Endothelial cell of umbilical vein (primary cell): ENCODE results near the gene HUNK. TPM values are rescaled to one million over a fixed set of nuclear protein-coding genes. Genes with fewer than 3 reads are reported as not detected.

Experiments used
- BruUV-seq: library from RNA; stranded (reverse); fragments of 400-500 nt; replicated peaks from 2 replicates; lab custom pipeline; 2021; lab: Mats Ljungman, UMichigan
- CTCF ChIA-PET: fragments of 300-600, 350-600 bp; sonication (Branson Sonifier 250); formaldehyde crosslinking; loops from one replicate; lab custom pipeline; 2021; ENCODE audit warnings: antibody characterized with exemption, inconsistent platforms; lab: Charles Lee
- POLR2A ChIA-PET: fragments of 300-600, 350-600 bp; sonication (Branson Sonifier 250); formaldehyde crosslinking; loops from one replicate; lab custom pipeline; 2021; ENCODE audit warnings: antibody characterized with exemption, inconsistent platforms; lab: Charles Lee
- DNase-seq: peaks from one replicate; pipeline ENCODE4 v3.0.0-alpha.2; 2011; ENCODE audit warnings: low read depth, low spot score
- FAIRE-seq: peaks from 2 replicates; lab custom pipeline; 2011; peaks lifted over from hg19 to GRCh38; lab: Jason Lieb, UNC
- H2AFZ ChIP-seq: 2 replicates; pipeline ENCODE4 v1.6.0; 2012; ENCODE audit warnings: low read depth, low read length, control low read depth, inconsistent platforms
- H3K27ac ChIP-seq: 2 replicates; pipeline ENCODE4 v1.5.1; 2011; ENCODE audit warnings: low read depth, mild to moderate bottlenecking, control low read depth, low read length, moderate library complexity; ENCODE audit not compliant: insufficient read depth
- H3K27me3 ChIP-seq, 2 experiments: 2 replicates each; pipeline versions ENCODE4 v1.6.0 to v1.6.1; 2011; ENCODE audit warnings: low read length in 2 of 2, mixed read lengths in 1 of 2; ENCODE audit not compliant: control insufficient read depth in 2 of 2, insufficient read depth in 2 of 2
- H3K36me3 ChIP-seq, 2 experiments: 2 replicates in 1 of 2; 3 replicates in 1 of 2; pipeline ENCODE4 v1.5.1; 2011; ENCODE audit warnings: low read length in 2 of 2, mild to moderate bottlenecking in 1 of 2, moderate library complexity in 1 of 2; ENCODE audit not compliant: control insufficient read depth in 2 of 2, insufficient read depth in 2 of 2; ENCODE audit errors: extremely low read depth in 1 of 2
- H3K4me1 ChIP-seq: 3 replicates; pipeline ENCODE4 v1.5.1; 2011; ENCODE audit warnings: mild to moderate bottlenecking, low read length; ENCODE audit not compliant: control insufficient read depth, insufficient read depth; ENCODE audit errors: extremely low read depth
- H3K4me2 ChIP-seq: 2 replicates; pipeline ENCODE4 v1.6.1; 2011; ENCODE audit warnings: low read length, control low read depth, mixed read lengths; ENCODE audit not compliant: insufficient read depth
- H3K4me3 ChIP-seq, 3 experiments: fragments of 200-600 bp in 1 of 3; sonication (generic), shearing (Covaris generic) in 1 of 3; replicated peaks in 1 of 3; 2 replicates each; pipeline ENCODE4 v1.5.1; 2011 to 2016; ENCODE audit warnings: control low read depth in 3 of 3, low read length in 3 of 3, mild to moderate bottlenecking in 2 of 3, inconsistent platforms in 1 of 3, low read depth in 1 of 3, moderate library complexity in 1 of 3; ENCODE audit not compliant: insufficient read depth in 1 of 3
- H3K79me2 ChIP-seq: 2 replicates; pipeline ENCODE4 v1.6.0; 2012; ENCODE audit warnings: low read length, inconsistent platforms; ENCODE audit not compliant: control insufficient read depth, insufficient read depth
- H3K9ac ChIP-seq: replicated peaks from 2 replicates; pipeline ENCODE3; 2011; ENCODE audit warnings: low read length, control low read depth; ENCODE audit not compliant: insufficient read depth; ENCODE audit errors: extremely low read depth
- H3K9me1 ChIP-seq: replicated peaks from 3 replicates; pipeline ENCODE4 v1.6.0; 2011; ENCODE audit warnings: mild to moderate bottlenecking, low read length; ENCODE audit not compliant: control insufficient read depth, insufficient read depth; ENCODE audit errors: extremely low read depth
- H3K9me3 ChIP-seq: replicated peaks from 2 replicates; pipeline ENCODE4 v1.5.1; 2012; ENCODE audit warnings: low read length, inconsistent platforms; ENCODE audit not compliant: control insufficient read depth, insufficient read depth
- H4K20me1 ChIP-seq: replicated peaks from 2 replicates; pipeline ENCODE3; 2011; ENCODE audit warnings: mild to moderate bottlenecking, low read length; ENCODE audit not compliant: control insufficient read depth, insufficient read depth; ENCODE audit errors: extremely low read depth
- CTCF ChIP-seq, 2 donors: IDR thresholded peaks; 1 replicate in 1 of 2; 2 replicates in 1 of 2; pipeline ENCODE4 v1.5.1; 2011; ENCODE audit warnings: low read length in 2 of 2, mild to moderate bottlenecking in 2 of 2, moderate library complexity in 2 of 2, control low read depth in 1 of 2, inconsistent platforms in 1 of 2, low read depth in 1 of 2; ENCODE audit not compliant: insufficient read depth in 1 of 2; ENCODE audit errors: extremely low read depth in 1 of 2
- EZH2 ChIP-seq: IDR thresholded peaks from 2 replicates; pipeline ENCODE4 v1.6.1; 2012; ENCODE audit warnings: borderline replicate concordance, low read depth, mild to moderate bottlenecking, moderate library complexity, low read length, inconsistent platforms; ENCODE audit not compliant: severe bottlenecking
- FOS ChIP-seq: IDR thresholded peaks from 2 replicates; pipeline ENCODE4 v1.6.1; 2011; ENCODE audit warnings: mild to moderate bottlenecking, low read length, moderate library complexity, borderline replicate concordance; ENCODE audit not compliant: insufficient read depth
- GATA2 ChIP-seq: IDR thresholded peaks from 2 replicates; pipeline ENCODE4 v1.7.0; 2011; ENCODE audit warnings: low read depth, mild to moderate bottlenecking, moderate library complexity, mixed read lengths, low read length; ENCODE audit not compliant: insufficient read length, insufficient read depth
- JUN ChIP-seq: IDR thresholded peaks from 2 replicates; pipeline ENCODE4 v1.6.1; 2011; ENCODE audit warnings: borderline replicate concordance, low read depth; ENCODE audit not compliant: insufficient read length, insufficient read depth
- MAX ChIP-seq: IDR thresholded peaks from 2 replicates; pipeline ENCODE4 v1.6.1; 2011; ENCODE audit not compliant: insufficient read depth, insufficient read length
- MYC ChIP-seq: IDR thresholded peaks from one replicate; pipeline ENCODE4 v1.6.1; 2011; ENCODE audit warnings: mild to moderate bottlenecking, low read depth, low read length
- POLR2A ChIP-seq: IDR thresholded peaks from 2 replicates; pipeline ENCODE4 v1.6.1; 2012; ENCODE audit warnings: low read depth, mild to moderate bottlenecking, control low read depth, low read length
- POLR2AphosphoS5 ChIP-seq: IDR thresholded peaks from 2 replicates; pipeline ENCODE4 v1.6.1; 2012; ENCODE audit warnings: low read depth, mild to moderate bottlenecking, control low read depth, low read length, moderate library complexity; ENCODE audit not compliant: insufficient read depth
- dilution Hi-C: fragments of 300-500 bp; cut with MboI; formaldehyde crosslinking; loops from one replicate; pipeline ENCODE4 v1.15.0; 2019; ENCODE audit warnings: low sequenced_read_pairs; ENCODE audit not compliant: extremely low pct_ligation_motif_present
- intact Hi-C: fragments of 100-400 bp; cut with micrococcal nuclease; formaldehyde crosslinking; loops from one replicate; pipeline ENCODE4 v1.10.0; 2022
- polyA plus RNA-seq, 4 experiments: library from polyadenylated mRNA; depleted of rRNA in 3 of 4; stranded (reverse) in 3 of 4; unstranded in 1 of 4; fragments of >200 nt; gene quantifications; 2 replicates each; pipeline versions ENCODE4 v1.2.1 to v1.2.3, GENCODE V29; 2011 to 2012; ENCODE audit warnings: missing spikeins in 1 of 4
- total RNA-seq: library from RNA; stranded (reverse); gene quantifications from 2 replicates; pipeline ENCODE4 v1.2.3, GENCODE V29; 2021

The HUNK gene
- total and polyA plus RNA-seq, 2 donors (not counting 3 experiments of a cell fraction or from before 2014, with no cell fraction given): not detected

- Histone ChIP-seq H3K9me3 (no peaks in the 10 kb centered on the region), H3K27ac (no peak overlapping the region), H3K79me2 (no peaks in the 10 kb centered on the region), H4K20me1 (no peaks in the 10 kb centered on the region), H3K36me3 (no peaks in the 10 kb centered on the region), H3K9ac (no peak overlapping the region), H2AFZ (no peak overlapping the region), H3K4me2 (no peak overlapping the region), H3K4me1 (no peaks in the 10 kb centered on the region), H3K9me1 (no peaks in the 10 kb centered on the region), H3K27me3 (no peaks in the 10 kb centered on the region), H3K4me3 (no peak overlapping the region)
- dilution Hi-C loops: no loop called here
- DNase-seq (no peak), FAIRE-seq (no peak)
- intact Hi-C loops: no loop called here
- ChIA-PET POLR2A (no interaction called here), CTCF (no interaction called here)
- TF ChIP-seq FOS: no peak
- TF ChIP-seq EZH2: no peak
- TF ChIP-seq CTCF (IDR thresholded peaks at IDR 0.05; ENCODE audit: extremely low read depth in 1 of 2, insufficient read depth in 1 of 2, low read depth in 1 of 2, low read length in 2 of 2): no peak
- TF ChIP-seq MYC: no peak
- no TSS peak for BruUV-seq
Measured at GRCh38 chr21:31845151-31845729, 27.6 kb upstream of the HUNK start.

GRCh38 chr21:31846690-31847089, 26.1 kb upstream of the HUNK start:
- CTCF ChIA-PET: no interaction called here
- DNase-seq: no peak
- no TSS peak for BruUV-seq
- H3K4me3 ChIP-seq: no peak overlapping the region
- dilution Hi-C loops (no loop called here), intact Hi-C loops (no loop called here)
- no peak overlapping the region for H3K4me2 ChIP-seq
- H3K79me2 ChIP-seq: no peaks in the 10 kb centered on the region
- FAIRE-seq: no peak
- no peaks in the 10 kb centered on the region for H4K20me1 ChIP-seq
- POLR2A ChIA-PET: no interaction called here
- no peaks in the 10 kb centered on the region for H3K27me3 ChIP-seq
- H2AFZ ChIP-seq: no peak overlapping the region
- no peaks in the 10 kb centered on the region for H3K4me1 ChIP-seq
- H3K27ac ChIP-seq: no peak overlapping the region
- no peaks in the 10 kb centered on the region for H3K9me1 ChIP-seq
- H3K9ac ChIP-seq: no peak overlapping the region
- H3K9me3 ChIP-seq: no peaks in the 10 kb centered on the region
- TF ChIP-seq CTCF (IDR thresholded peaks at IDR 0.05; ENCODE audit: extremely low read depth in 1 of 2, insufficient read depth in 1 of 2, low read depth in 1 of 2, low read length in 2 of 2) (no peak), FOS (no peak), MAX (no peak), POLR2AphosphoS5 (no peak), JUN (no peak), GATA2 (no peak), POLR2A (no peak), EZH2 (no peak), MYC (no peak)
- no peaks in the 10 kb centered on the region for H3K36me3 ChIP-seq
